A673 (cell line): ENCODE measurements around the gene HPCA. TPM values are rescaled to one million over a fixed set of nuclear protein-coding genes. Genes with fewer than 3 reads are reported as not detected.

Experiments used
- BruUV-seq: library from RNA; stranded (reverse); fragments of 400-500 nt; replicated peaks from 2 replicates; lab custom pipeline; 2021; lab: Mats Ljungman, UMichigan
- CTCF ChIA-PET: fragments of 300-600 bp; sonication (Branson Sonifier 250); formaldehyde crosslinking; loops from one replicate; lab custom pipeline; 2022; ENCODE audit warnings: antibody characterized with exemption; lab: Charles Lee
- POLR2A ChIA-PET: fragments of 300-600 bp; sonication (Branson Sonifier 250); formaldehyde crosslinking; loops from one replicate; lab custom pipeline; 2022; ENCODE audit warnings: antibody characterized with exemption; ENCODE audit not compliant: low non-redundant PET; lab: Charles Lee
- DNase-seq: peaks from one replicate; pipeline ENCODE4 v3.0.0-alpha.2; 2015; ENCODE audit warnings: low spot score
- H3K27ac ChIP-seq: fragments of 200-600 bp; sonication (generic); 2 replicates; pipeline ENCODE4 v1.5.1; 2016; ENCODE audit warnings: mixed run types, low read depth, mild to moderate bottlenecking, mixed read lengths, antibody characterized with exemption, low read length; ENCODE audit not compliant: poor library complexity, severe bottlenecking
- H3K27me3 ChIP-seq: fragments of 200-600 bp; sonication (generic); replicated peaks from 2 replicates; pipeline ENCODE4 v1.6.1; 2017; ENCODE audit warnings: mixed run types, low read depth, mild to moderate bottlenecking, mixed read lengths, antibody characterized with exemption, low read length; ENCODE audit not compliant: insufficient read depth, poor library complexity
- H3K36me3 ChIP-seq: fragments of 200-600 bp; sonication (generic); 2 replicates; pipeline ENCODE4 v1.6.1; 2016; ENCODE audit warnings: mixed run types, mild to moderate bottlenecking, mixed read lengths, antibody characterized with exemption, low read length; ENCODE audit not compliant: insufficient read depth, poor library complexity, severe bottlenecking
- H3K4me1 ChIP-seq: fragments of 200-600 bp; sonication (generic); 2 replicates; pipeline ENCODE4 v1.6.1; 2017; ENCODE audit warnings: mixed run types, mild to moderate bottlenecking, mixed read lengths, antibody characterized with exemption, low read length; ENCODE audit not compliant: insufficient read depth, poor library complexity, severe bottlenecking
- H3K4me3 ChIP-seq: fragments of 200-600 bp; sonication (generic); 2 replicates; pipeline ENCODE4 v1.5.1; 2016; ENCODE audit warnings: low read depth, mixed run types, mild to moderate bottlenecking, mixed read lengths, low read length; ENCODE audit not compliant: poor library complexity, severe bottlenecking
- H3K9me3 ChIP-seq: fragments of 200-600 bp; sonication (generic); 2 replicates; pipeline ENCODE4 v1.6.1; 2016; ENCODE audit warnings: mixed run types, low read depth, mild to moderate bottlenecking, mixed read lengths, antibody characterized with exemption, low read length; ENCODE audit not compliant: poor library complexity, severe bottlenecking
- CTCF ChIP-seq: fragments of 300-800, 200-600 bp; sonication (generic); conservative IDR thresholded peaks from 2 replicates; pipeline ENCODE4 v1.5.1; 2017; ENCODE audit warnings: low read depth, mild to moderate bottlenecking, antibody characterized with exemption, low read length, moderate library complexity, mixed read lengths
- EZH2 ChIP-seq: fragments of 200-600 bp; sonication (generic); IDR thresholded peaks from 2 replicates; pipeline ENCODE4 v1.6.1; 2017; ENCODE audit warnings: borderline replicate concordance, low read depth, mild to moderate bottlenecking, mixed read lengths, antibody characterized with exemption, low read length; ENCODE audit not compliant: poor library complexity, severe bottlenecking
- intact Hi-C: fragments of 100-400 bp; cut with micrococcal nuclease; formaldehyde crosslinking; loops from one replicate; pipeline ENCODE4 v1.10.0; 2022; ENCODE audit not compliant: unreplicated experiment
- total RNA-seq: library from RNA; stranded (reverse); gene quantifications from 2 replicates; pipeline ENCODE4 v1.2.3, GENCODE V29; 2021

HPCA gene
- total RNA-seq, 1 experiment from 2014 or later = 0.69 TPM

DNA sequence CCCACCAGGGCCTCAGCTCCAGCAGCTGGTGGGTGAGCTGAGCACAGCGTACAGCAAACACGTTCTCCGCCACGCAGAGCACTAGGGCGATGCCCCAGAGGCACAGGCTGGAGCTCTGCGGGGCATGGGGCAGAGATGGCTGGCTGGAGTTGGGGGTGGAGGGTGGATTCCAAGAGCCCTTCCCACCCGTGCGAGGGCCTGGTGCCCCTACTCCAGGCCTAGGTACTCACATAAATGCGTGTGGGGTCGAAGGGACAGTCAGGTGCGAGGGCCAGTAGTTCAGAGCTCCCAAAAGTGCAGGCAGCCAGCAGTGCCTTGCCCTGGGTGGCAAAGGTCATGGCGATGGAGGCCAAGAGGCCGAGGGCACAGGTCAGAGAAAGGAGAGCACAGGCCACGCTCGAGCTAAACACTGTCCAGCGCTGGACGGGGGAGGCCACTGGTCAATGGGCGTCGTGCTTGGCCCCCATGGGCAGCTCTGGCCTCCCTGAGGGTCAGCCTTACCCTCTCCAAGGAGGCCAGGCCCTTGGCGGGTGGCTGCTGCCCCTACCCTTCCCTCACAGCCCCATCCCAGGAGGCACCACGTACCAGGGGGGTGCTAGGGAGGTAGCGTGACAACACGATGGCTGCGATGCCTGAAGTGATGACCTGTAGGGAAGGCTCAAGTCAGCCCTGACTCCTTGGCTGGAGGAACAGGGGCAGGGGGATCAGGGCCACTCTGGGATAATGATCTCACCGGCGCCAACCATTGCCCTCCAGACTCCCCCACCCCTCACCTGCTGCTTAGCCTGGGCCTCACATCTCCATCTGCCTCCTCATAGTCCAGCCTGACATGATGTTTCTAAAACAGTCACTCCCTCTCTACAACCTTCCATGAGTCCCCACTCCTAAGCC, 9.3 kb downstream of the HPCA start:
- H3K36me3 ChIP-seq = no peaks in the 10 kb centered on the region
- intact Hi-C loops = no loop called here
- no peaks in the 10 kb centered on the region for H3K9me3 ChIP-seq
- BruUV-seq = no TSS peak
- no peak overlapping the region for H3K4me3 ChIP-seq
- ChIA-PET CTCF (no interaction called here), POLR2A (no interaction called here)
- TF ChIP-seq EZH2 (no peak), CTCF (no peak)
- H3K27me3 ChIP-seq = no peaks in the 10 kb centered on the region
- peaks cover 17% of the 10 kb centered on the region for H3K4me1 ChIP-seq
- DNase-seq = no peak
- H3K27ac ChIP-seq = no peak overlapping the region

GRCh38 chr1:32896451-32896850, 10.2 kb downstream of the HPCA start:
- CTCF ChIA-PET = no interaction called here
- Histone ChIP-seq H3K9me3 (no peaks in the 10 kb centered on the region), H3K4me1 (peaks cover 22% of the 10 kb centered on the region), H3K36me3 (no peaks in the 10 kb centered on the region), H3K27me3 (no peaks in the 10 kb centered on the region), H3K4me3 (no peak overlapping the region), H3K27ac (no peak overlapping the region)
- no TSS peak for BruUV-seq
- intact Hi-C loops = no loop called here
- POLR2A ChIA-PET = no interaction called here
- TF ChIP-seq CTCF = no peak
- TF ChIP-seq EZH2 = no peak
- DNase-seq = no peak

DNA sequence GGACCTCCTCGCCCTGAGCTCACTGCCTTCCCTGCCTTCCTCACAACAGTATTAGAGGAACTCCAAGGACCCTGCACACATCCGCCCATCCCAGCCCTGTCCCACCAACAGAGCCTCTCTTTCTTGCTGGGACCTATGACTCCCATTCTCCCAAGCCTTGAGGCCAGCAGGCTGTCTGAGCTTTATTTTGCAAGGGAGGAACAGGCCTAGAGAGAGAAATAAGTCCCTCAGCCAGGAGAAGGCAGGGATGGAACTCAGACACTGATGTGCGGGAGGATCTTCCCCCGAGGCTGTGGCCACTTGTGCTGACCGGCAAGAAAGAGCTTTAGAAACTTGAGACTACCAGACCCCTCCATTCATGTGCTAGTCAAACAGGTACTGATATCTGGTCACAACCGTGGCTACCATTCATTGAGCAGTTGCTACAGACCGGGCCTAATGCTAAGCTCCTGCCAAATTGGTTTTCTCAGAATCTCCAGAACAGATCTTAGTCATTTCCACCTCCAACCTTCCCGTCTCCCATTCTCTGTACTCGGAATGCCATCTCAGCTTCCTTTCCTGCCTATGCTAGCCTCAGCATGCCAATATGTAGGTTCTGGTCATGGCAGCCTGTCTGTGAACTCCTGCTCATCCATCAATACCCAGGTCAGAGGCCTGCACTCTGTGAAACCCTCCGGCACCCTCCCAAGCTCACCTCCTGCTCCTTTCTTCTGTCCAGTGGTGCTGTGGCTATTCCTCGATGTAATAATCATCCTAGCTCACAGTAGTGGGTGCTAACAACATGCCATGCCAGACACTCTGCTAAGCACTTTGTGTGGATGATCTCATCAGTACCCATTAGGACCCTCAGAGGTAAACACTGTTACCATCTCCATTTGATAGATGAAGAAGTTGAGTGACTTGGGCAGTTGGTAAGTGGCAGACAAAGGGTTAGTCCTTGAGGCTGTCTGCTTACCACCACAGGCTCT, 11.1 kb downstream of the HPCA start:
- peaks cover 20% of the 10 kb centered on the region for H3K4me1 ChIP-seq
- H3K36me3 ChIP-seq = no peaks in the 10 kb centered on the region
- no peak for DNase-seq
- no peak overlapping the region for H3K27ac ChIP-seq
- intact Hi-C loops = no loop called here
- no TSS peak for BruUV-seq
- ChIA-PET CTCF (no interaction called here), POLR2A (no interaction called here)
- no peaks in the 10 kb centered on the region for H3K9me3 ChIP-seq
- no peak overlapping the region for H3K4me3 ChIP-seq
- peaks cover 2% of the 10 kb centered on the region for H3K27me3 ChIP-seq
- no peak for TF ChIP-seq CTCF
- no peak for TF ChIP-seq EZH2
